Osteoblast (primary cell): ENCODE results near the gene CASZ1. TPM values are rescaled to one million over a fixed set of nuclear protein-coding genes. Genes with fewer than 3 reads are reported as not detected.

ENCODE experiments used
- DNase-seq: peaks from one replicate; pipeline ENCODE4 v3.0.0; 2011; ENCODE audit warnings: low spot score, mixed read lengths; ENCODE audit not compliant: insufficient read length; ENCODE audit errors: missing footprints
- H2AFZ ChIP-seq: 2 replicates; pipeline ENCODE4 v1.6.0; 2011; ENCODE audit warnings: mild to moderate bottlenecking, low read length
- H3K27ac ChIP-seq: 2 replicates; pipeline ENCODE4 v1.5.1; 2011; ENCODE audit warnings: mild to moderate bottlenecking, low read depth, low read length, moderate library complexity
- H3K27me3 ChIP-seq: 2 replicates; pipeline ENCODE4 v1.6.0; 2012; ENCODE audit warnings: mild to moderate bottlenecking, control low read depth, inconsistent platforms, low read length, moderate library complexity; ENCODE audit not compliant: insufficient read depth
- H3K36me3 ChIP-seq: 2 replicates; pipeline ENCODE4 v1.5.1; 2011; ENCODE audit warnings: mild to moderate bottlenecking, low read length, control low read depth, moderate library complexity; ENCODE audit not compliant: insufficient read depth
- H3K4me1 ChIP-seq: 2 replicates; pipeline ENCODE4 v1.5.1; 2011; ENCODE audit warnings: mild to moderate bottlenecking, low read length, control low read depth, moderate library complexity; ENCODE audit not compliant: insufficient read depth
- H3K4me2 ChIP-seq: 2 replicates; pipeline ENCODE4 v1.6.0; 2011; ENCODE audit warnings: mild to moderate bottlenecking, low read length; ENCODE audit not compliant: insufficient read depth
- H3K4me3 ChIP-seq: fragments of 200-600 bp; sonication (generic); 3 replicates; pipeline ENCODE4 v1.5.1; 2012; ENCODE audit warnings: mild to moderate bottlenecking, low read length, inconsistent platforms; ENCODE audit not compliant: insufficient read depth
- H3K79me2 ChIP-seq: 2 replicates; pipeline ENCODE4 v1.6.0; 2012; ENCODE audit warnings: mild to moderate bottlenecking, low read length, control low read depth, inconsistent platforms; ENCODE audit not compliant: insufficient read depth
- H3K9me3 ChIP-seq: 2 replicates; pipeline ENCODE4 v1.5.1; 2011; ENCODE audit warnings: low read depth, low read length, control low read depth
- H4K20me1 ChIP-seq: 2 replicates; pipeline ENCODE4 v1.6.0; 2012; ENCODE audit warnings: mild to moderate bottlenecking, low read length, control low read depth; ENCODE audit not compliant: insufficient read depth
- total RNA-seq: library from RNA; depleted of rRNA; stranded (reverse); fragments of >200 nt; gene quantifications from 2 replicates; pipeline ENCODE4 v1.2.3, GENCODE V29; 2012
- TF ChIP-seq, protein P1 (sequence below): IDR thresholded peaks from 2 replicates; pipeline ENCODE4 v1.5.1; 2011; ENCODE audit warnings: mild to moderate bottlenecking, low read depth, low read length, moderate library complexity; ENCODE audit errors: extremely low read depth

CASZ1 gene
- total RNA-seq, 1 donor: 0.36 TPM

- no peaks in the 10 kb centered on the region for H3K79me2 ChIP-seq
- TF ChIP-seq, protein P1, sequence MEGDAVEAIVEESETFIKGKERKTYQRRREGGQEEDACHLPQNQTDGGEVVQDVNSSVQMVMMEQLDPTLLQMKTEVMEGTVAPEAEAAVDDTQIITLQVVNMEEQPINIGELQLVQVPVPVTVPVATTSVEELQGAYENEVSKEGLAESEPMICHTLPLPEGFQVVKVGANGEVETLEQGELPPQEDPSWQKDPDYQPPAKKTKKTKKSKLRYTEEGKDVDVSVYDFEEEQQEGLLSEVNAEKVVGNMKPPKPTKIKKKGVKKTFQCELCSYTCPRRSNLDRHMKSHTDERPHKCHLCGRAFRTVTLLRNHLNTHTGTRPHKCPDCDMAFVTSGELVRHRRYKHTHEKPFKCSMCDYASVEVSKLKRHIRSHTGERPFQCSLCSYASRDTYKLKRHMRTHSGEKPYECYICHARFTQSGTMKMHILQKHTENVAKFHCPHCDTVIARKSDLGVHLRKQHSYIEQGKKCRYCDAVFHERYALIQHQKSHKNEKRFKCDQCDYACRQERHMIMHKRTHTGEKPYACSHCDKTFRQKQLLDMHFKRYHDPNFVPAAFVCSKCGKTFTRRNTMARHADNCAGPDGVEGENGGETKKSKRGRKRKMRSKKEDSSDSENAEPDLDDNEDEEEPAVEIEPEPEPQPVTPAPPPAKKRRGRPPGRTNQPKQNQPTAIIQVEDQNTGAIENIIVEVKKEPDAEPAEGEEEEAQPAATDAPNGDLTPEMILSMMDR: no peak
- no peaks in the 10 kb centered on the region for H4K20me1 ChIP-seq
- no peak overlapping the region for H3K4me3 ChIP-seq
- H3K27ac ChIP-seq: no peak overlapping the region
- H3K9me3 ChIP-seq: no peaks in the 10 kb centered on the region
- H3K27me3 ChIP-seq: peaks cover 46% of the 10 kb centered on the region
- H3K36me3 ChIP-seq: no peaks in the 10 kb centered on the region
- H3K4me1 ChIP-seq: no peaks in the 10 kb centered on the region
- no peak overlapping the region for H2AFZ ChIP-seq
- H3K4me2 ChIP-seq: no peak overlapping the region
- DNase-seq: no peak
Measured at GRCh38 chr1:10778640-10779039, 17.8 kb downstream of the CASZ1 start.

DNA sequence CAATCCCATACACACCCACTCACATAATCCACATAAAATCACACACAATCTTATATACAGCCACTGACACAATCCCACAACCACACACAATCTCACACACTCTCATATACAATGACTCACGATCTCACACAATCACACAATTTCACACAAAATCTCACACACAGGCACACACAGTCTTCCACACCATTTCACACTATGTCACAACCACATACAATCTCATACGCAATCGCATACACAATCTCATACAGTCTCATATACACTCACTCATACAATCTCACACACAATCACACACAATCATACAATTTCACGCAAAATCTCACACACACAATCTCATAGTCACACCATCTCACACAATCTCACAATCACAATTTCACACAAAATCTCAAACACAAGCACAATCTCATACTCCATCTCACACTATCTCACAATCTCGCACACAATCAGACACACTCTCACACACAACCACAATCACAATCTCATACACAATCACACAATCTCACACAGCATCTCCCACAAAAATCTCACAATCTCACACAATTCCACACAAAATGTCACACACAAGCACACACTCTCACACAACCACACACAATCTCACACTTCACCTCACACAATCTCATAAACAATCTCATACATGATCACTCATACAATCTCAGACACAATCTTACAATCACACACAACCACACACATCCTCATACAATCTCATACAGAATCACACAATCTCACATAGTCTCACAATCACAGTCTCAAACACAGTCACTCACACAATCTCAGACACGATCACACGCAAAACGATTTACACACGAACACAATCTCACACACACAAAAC lies 18.5 kb downstream of the CASZ1 start:
- Histone ChIP-seq H2AFZ (no peak overlapping the region), H3K27me3 (peaks cover 46% of the 10 kb centered on the region), H3K79me2 (no peaks in the 10 kb centered on the region), H3K4me1 (no peaks in the 10 kb centered on the region), H3K4me3 (no peak overlapping the region), H3K36me3 (no peaks in the 10 kb centered on the region), H4K20me1 (no peaks in the 10 kb centered on the region), H3K27ac (no peak overlapping the region), H3K4me2 (no peak overlapping the region), H3K9me3 (no peaks in the 10 kb centered on the region)
- TF ChIP-seq, protein P1: no peak
- DNase-seq: no peak

- Histone ChIP-seq H3K27ac (no peak overlapping the region), H3K9me3 (no peaks in the 10 kb centered on the region), H3K79me2 (no peaks in the 10 kb centered on the region), H4K20me1 (no peaks in the 10 kb centered on the region), H3K4me3 (no peak overlapping the region), H2AFZ (no peak overlapping the region), H3K4me1 (no peaks in the 10 kb centered on the region), H3K36me3 (no peaks in the 10 kb centered on the region), H3K4me2 (no peak overlapping the region), H3K27me3 (peaks cover 48% of the 10 kb centered on the region)
- DNase-seq: no peak
- TF ChIP-seq, protein P1: no peak
Measured at GRCh38 chr1:10776190-10776905, 20.1 kb downstream of the CASZ1 start.

- H3K4me3 ChIP-seq: no peak overlapping the region
- DNase-seq: no peak
- H3K27me3 ChIP-seq: peaks cover 48% of the 10 kb centered on the region
- no peaks in the 10 kb centered on the region for H3K4me1 ChIP-seq
- TF ChIP-seq, protein P1: no peak
- H2AFZ ChIP-seq: no peak overlapping the region
- no peaks in the 10 kb centered on the region for H4K20me1 ChIP-seq
- H3K9me3 ChIP-seq: no peaks in the 10 kb centered on the region
- no peak overlapping the region for H3K27ac ChIP-seq
- no peak overlapping the region for H3K4me2 ChIP-seq
- no peaks in the 10 kb centered on the region for H3K36me3 ChIP-seq
- H3K79me2 ChIP-seq: no peaks in the 10 kb centered on the region
Measured at GRCh38 chr1:10775763-10776162, 20.7 kb downstream of the CASZ1 start.
